ENCODE measurements around the gene JUP. TPM values are rescaled to one million over a fixed set of nuclear protein-coding genes. Genes with fewer than 3 reads are reported as not detected.
A peak's percentile ranks its signal among the peaks of the same experiment; 100 is the strongest.

Gene JUP
- total RNA-seq, 1 donor from 2014 or later = 28.5 TPM

DNA sequence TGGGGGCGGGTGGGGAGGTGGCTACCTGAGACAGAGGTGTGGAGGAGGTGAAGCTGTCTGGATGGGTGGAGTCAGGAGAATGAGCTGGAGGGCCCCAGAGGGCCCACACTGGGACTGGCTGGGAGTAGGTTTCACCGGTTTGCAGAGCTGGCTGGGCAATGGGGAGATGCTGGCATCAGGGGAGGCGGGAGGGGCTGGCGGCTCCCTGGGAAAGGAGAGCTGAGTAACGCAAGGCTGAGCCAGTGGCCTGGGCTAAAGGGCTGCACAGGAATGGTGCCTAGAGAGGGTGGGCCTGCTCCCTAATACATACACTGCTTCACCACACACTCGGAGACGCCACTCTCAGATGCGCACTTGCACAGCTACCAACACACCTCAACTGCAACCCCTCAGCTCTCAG is 12.9 kb upstream of the JUP start:
- H3K36me3 Mint-ChIP-seq = no peaks in the 10 kb centered on the region
- H3K4me1 Mint-ChIP-seq = peaks cover 20% of the 10 kb centered on the region

DNA sequence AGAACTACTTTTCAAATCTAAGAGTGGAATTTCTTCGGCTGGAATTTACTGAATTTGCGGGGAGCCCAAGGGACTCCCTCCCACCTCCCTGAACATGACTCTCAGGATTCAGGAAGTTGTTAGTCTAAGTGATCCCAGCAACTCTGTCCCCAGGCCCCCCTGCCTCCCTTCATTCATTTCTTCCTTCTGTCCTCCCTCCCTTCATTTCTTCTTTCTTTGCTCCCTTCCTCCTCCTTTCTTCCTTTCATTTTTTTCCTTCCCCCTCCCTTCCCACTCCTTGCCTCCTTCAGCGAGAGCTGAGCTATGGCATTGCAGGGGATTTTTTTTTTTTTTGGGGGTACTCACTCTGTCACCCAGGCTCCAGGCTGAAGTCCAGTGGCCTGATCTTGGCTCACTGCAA is 10.9 kb upstream of the JUP start:
- no peak overlapping the region for H3K4me2 ChIP-seq
- H3K36me3 ChIP-seq = no peaks in the 10 kb centered on the region
- no peaks in the 10 kb centered on the region for H3K9me3 ChIP-seq (ENCODE audit: low read depth)
- peaks cover 20% of the 10 kb centered on the region for H3F3A ChIP-seq (ENCODE audit: low read depth)
- H3K4me3 ChIP-seq = no peak overlapping the region
- H3K36me3 Mint-ChIP-seq = no peaks in the 10 kb centered on the region
- H3K9ac ChIP-seq = no peak overlapping the region
- H3K27me3 Mint-ChIP-seq (ENCODE audit: insufficient read depth, low read depth) = peaks cover 9% of the 10 kb centered on the region
- H3K9me3 Mint-ChIP-seq = no peaks in the 10 kb centered on the region
- H2AFZ ChIP-seq (replicated peaks) = no peak overlapping the region
- no peak for DNase-seq (ENCODE audit: low spot score)
- no peaks in the 10 kb centered on the region for H3K79me2 ChIP-seq (ENCODE audit: low read depth)
- no peak overlapping the region for H3K27ac Mint-ChIP-seq
- no peak overlapping the region for H3K4me3 Mint-ChIP-seq
- peaks cover 32% of the 10 kb centered on the region for H3K4me1 ChIP-seq
- H3K27ac ChIP-seq = no peak overlapping the region
- peaks cover 38% of the 10 kb centered on the region for H3K4me1 Mint-ChIP-seq
- no peaks in the 10 kb centered on the region for H3K27me3 ChIP-seq
- no peaks in the 10 kb centered on the region for H4K20me1 ChIP-seq (ENCODE audit: low read depth)
- TF ChIP-seq, protein P1, sequence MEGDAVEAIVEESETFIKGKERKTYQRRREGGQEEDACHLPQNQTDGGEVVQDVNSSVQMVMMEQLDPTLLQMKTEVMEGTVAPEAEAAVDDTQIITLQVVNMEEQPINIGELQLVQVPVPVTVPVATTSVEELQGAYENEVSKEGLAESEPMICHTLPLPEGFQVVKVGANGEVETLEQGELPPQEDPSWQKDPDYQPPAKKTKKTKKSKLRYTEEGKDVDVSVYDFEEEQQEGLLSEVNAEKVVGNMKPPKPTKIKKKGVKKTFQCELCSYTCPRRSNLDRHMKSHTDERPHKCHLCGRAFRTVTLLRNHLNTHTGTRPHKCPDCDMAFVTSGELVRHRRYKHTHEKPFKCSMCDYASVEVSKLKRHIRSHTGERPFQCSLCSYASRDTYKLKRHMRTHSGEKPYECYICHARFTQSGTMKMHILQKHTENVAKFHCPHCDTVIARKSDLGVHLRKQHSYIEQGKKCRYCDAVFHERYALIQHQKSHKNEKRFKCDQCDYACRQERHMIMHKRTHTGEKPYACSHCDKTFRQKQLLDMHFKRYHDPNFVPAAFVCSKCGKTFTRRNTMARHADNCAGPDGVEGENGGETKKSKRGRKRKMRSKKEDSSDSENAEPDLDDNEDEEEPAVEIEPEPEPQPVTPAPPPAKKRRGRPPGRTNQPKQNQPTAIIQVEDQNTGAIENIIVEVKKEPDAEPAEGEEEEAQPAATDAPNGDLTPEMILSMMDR (IDR thresholded peaks at IDR 0.05) = no peak
- TF ChIP-seq EZH2 (IDR thresholded peaks at IDR 0.05) (no peak), EZH2phosphoT487 (IDR thresholded peaks at IDR 0.05) (no peak)

More for the DNA sequence above, 12.9 kb upstream of the JUP start:
- no peaks in the 10 kb centered on the region for H3K27me3 ChIP-seq
- H2AFZ ChIP-seq (replicated peaks) = no peak overlapping the region
- Mint-ChIP-seq H3K9me3 (no peaks in the 10 kb centered on the region), H3K27me3 (ENCODE audit: insufficient read depth, low read depth) (peaks cover 10% of the 10 kb centered on the region), H3K4me3 (no peak overlapping the region), H3K27ac (peak overlapping the region; percentile 30)
- H3K9ac ChIP-seq = no peak overlapping the region
- H4K20me1 ChIP-seq (ENCODE audit: low read depth) = no peaks in the 10 kb centered on the region
- H3F3A ChIP-seq (ENCODE audit: low read depth) = peaks cover 7% of the 10 kb centered on the region
- H3K36me3 ChIP-seq = no peaks in the 10 kb centered on the region
- TF ChIP-seq EZH2 (IDR thresholded peaks at IDR 0.05) (no peak), EZH2phosphoT487 (IDR thresholded peaks at IDR 0.05) (no peak)
- TF ChIP-seq, protein P1 (IDR thresholded peaks at IDR 0.05) = no peak
- H3K4me2 ChIP-seq = no peak overlapping the region
- no peak overlapping the region for H3K27ac ChIP-seq
- H3K4me3 ChIP-seq = no peak overlapping the region
- H3K4me1 ChIP-seq = peaks cover 13% of the 10 kb centered on the region
- no peaks in the 10 kb centered on the region for H3K79me2 ChIP-seq (ENCODE audit: low read depth)
- no peak for DNase-seq (ENCODE audit: low spot score)
- H3K9me3 ChIP-seq (ENCODE audit: low read depth) = no peaks in the 10 kb centered on the region

DNA sequence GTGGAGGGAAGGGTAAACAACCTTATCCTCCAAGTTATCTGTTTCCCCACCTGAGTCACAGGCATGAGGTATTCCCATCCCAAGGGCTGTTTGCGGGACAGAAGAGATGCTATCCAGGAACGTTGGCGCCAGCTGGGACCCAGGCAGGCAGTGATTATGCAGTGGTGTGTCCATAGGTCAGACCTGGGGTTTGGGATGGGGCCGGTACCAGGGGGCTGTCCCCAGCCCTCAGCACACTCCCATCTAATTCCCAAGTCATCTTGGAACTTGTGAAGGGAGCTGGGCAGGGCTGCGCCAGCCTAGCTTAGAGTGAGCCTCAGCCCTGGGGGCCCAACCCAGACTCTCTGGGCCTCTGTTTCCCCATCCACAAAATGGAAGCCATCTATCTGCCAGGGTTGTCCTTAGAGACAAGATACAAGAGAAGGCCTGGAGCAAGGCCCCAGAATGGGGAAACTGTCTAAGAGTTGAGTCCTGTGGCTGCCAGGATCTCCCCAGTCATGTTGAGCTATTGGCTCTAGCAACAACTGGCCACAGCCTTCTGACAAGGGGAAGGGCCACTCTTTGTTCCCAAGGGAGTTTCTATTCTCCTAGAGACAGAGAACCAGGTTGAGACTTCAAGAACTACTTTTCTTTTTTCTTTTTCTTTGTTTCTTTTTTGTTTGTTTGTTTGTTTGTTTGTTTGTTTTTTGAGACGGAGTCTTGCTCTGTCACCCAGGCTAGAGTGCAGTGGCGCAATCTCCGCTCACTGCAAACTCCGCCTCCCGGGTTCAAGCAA is 9.8 kb upstream of the JUP start:
- no peak overlapping the region for H3K4me2 ChIP-seq
- H3K27me3 ChIP-seq = no peaks in the 10 kb centered on the region
- peaks cover 9% of the 10 kb centered on the region for H3K27me3 Mint-ChIP-seq (ENCODE audit: insufficient read depth, low read depth)
- no peaks in the 10 kb centered on the region for H3K9me3 ChIP-seq (ENCODE audit: low read depth)
- peaks cover 18% of the 10 kb centered on the region for H3F3A ChIP-seq (ENCODE audit: low read depth)
- TF ChIP-seq EZH2 (IDR thresholded peaks at IDR 0.05) = no peak
- TF ChIP-seq, protein P1 (IDR thresholded peaks at IDR 0.05) = no peak
- TF ChIP-seq EZH2phosphoT487 (IDR thresholded peaks at IDR 0.05) = no peak
- no peaks in the 10 kb centered on the region for H3K9me3 Mint-ChIP-seq
- DNase-seq (ENCODE audit: low spot score) = no peak
- H3K27ac ChIP-seq = no peak overlapping the region
- no peak overlapping the region for H3K4me3 ChIP-seq
- H3K36me3 Mint-ChIP-seq = no peaks in the 10 kb centered on the region
- peaks cover 38% of the 10 kb centered on the region for H3K4me1 Mint-ChIP-seq
- H3K4me1 ChIP-seq = peaks cover 30% of the 10 kb centered on the region
- H2AFZ ChIP-seq (replicated peaks) = no peak overlapping the region
- H3K36me3 ChIP-seq = no peaks in the 10 kb centered on the region
- H3K9ac ChIP-seq = no peak overlapping the region
- H3K4me3 Mint-ChIP-seq = no peak overlapping the region
- no peaks in the 10 kb centered on the region for H3K79me2 ChIP-seq (ENCODE audit: low read depth)
- no peak overlapping the region for H3K27ac Mint-ChIP-seq
- H4K20me1 ChIP-seq (ENCODE audit: low read depth) = no peaks in the 10 kb centered on the region
